Mucosa of descending colon (tissue), 3 donors: ENCODE data around the gene NTSR1. TPM values are rescaled to one million over a fixed set of nuclear protein-coding genes. Genes with fewer than 3 reads are reported as not detected.

ENCODE experiments used
- ATAC-seq: fragments of 200-7000 bp; cut with Tn5 transposase; one replicate; pipeline ENCODE4 v1.9.1; 2020; ENCODE audit warnings: mild to moderate bottlenecking, moderate library complexity
- DNase-seq, 3 donors: peaks; one replicate each; pipeline ENCODE4 v3.0.0-alpha.2; 2020
- H3K36me3 ChIP-seq: fragments of 200-600 bp; one replicate; pipeline ENCODE4 v1.8.0; 2021; ENCODE audit warnings: low read depth, mild to moderate bottlenecking
- H3K4me1 ChIP-seq: fragments of 200-600 bp; one replicate; pipeline ENCODE4 v1.8.0; 2021; ENCODE audit warnings: low read depth, mild to moderate bottlenecking
- H3K4me3 ChIP-seq: fragments of 200-600 bp; one replicate; pipeline ENCODE4 v1.8.0; 2021; ENCODE audit warnings: mild to moderate bottlenecking
- H3K9me3 ChIP-seq: fragments of 200-600 bp; one replicate; pipeline ENCODE4 v1.8.0; 2021; ENCODE audit warnings: mild to moderate bottlenecking
- CTCF ChIP-seq: fragments of 200-600 bp; IDR thresholded peaks from one replicate; pipeline ENCODE4 v1.8.0; 2022; ENCODE audit warnings: antibody characterized with exemption, mild to moderate bottlenecking
- intact Hi-C, 2 donors: fragments of 100-400 bp; cut with DNase I in 1 of 2; cut with micrococcal nuclease in 1 of 2; formaldehyde crosslinking; loops; one replicate each; pipeline versions ENCODE4 v1.11.0 to v1.11.1; 2022; cut with DNase I, micrococcal nuclease
- total RNA-seq, 3 donors: library from RNA; stranded (reverse); fragmentation: NEBNext Ultra II Directional in 2 of 3; extraction: Animal tissue kit (Norgen Biotek cat#: 25700) in 2 of 3; gene quantifications; one replicate each; pipeline versions ENCODE4 v1.2.1 to v1.2.4, GENCODE V29; 2021 to 2023
- donor health status: DM: no; HTN: no; CAD: no; lungs with moderate emphysema.
- donor health status: DM: no; HTN: no; CAD: no.
- donor health status: DM: no; HTN: yes; CAD: no.

NTSR1 gene
- total RNA-seq, 3 donors from 2014 or later: 0.31 to 22.1 TPM; not detected in 1

- Histone ChIP-seq H3K9me3 (no peaks in the 10 kb centered on the region), H3K36me3 (no peaks in the 10 kb centered on the region), H3K4me1 (no peaks in the 10 kb centered on the region), H3K4me3 (no peak overlapping the region)
- intact Hi-C loops: no loop called here
- DNase-seq (peak in 1 of 3 donors; percentile 28), ATAC-seq (no peak)
- no peak for TF ChIP-seq CTCF
Measured at GRCh38 chr20:62715201-62715600, 6.6 kb downstream of the NTSR1 start.

GRCh38 chr20:62716198-62716940 is 7.7 kb downstream of the NTSR1 start:
- peak; percentile 43 for ATAC-seq
- no peaks in the 10 kb centered on the region for H3K9me3 ChIP-seq
- no peaks in the 10 kb centered on the region for H3K36me3 ChIP-seq
- peak in 1 of 3 donors; percentile 47 for DNase-seq
- no peaks in the 10 kb centered on the region for H3K4me1 ChIP-seq
- no peak for TF ChIP-seq CTCF
- intact Hi-C loops: no loop called here
- no peak overlapping the region for H3K4me3 ChIP-seq

GRCh38 chr20:62716941-62717310 is 8.3 kb downstream of the NTSR1 start:
- intact Hi-C loops: no loop called here
- peak in 1 of 3 donors; percentile 38 for DNase-seq
- ATAC-seq: no peak
- Histone ChIP-seq H3K9me3 (no peaks in the 10 kb centered on the region), H3K4me3 (no peak overlapping the region), H3K4me1 (no peaks in the 10 kb centered on the region), H3K36me3 (no peaks in the 10 kb centered on the region)
- TF ChIP-seq CTCF: no peak

- no peak for TF ChIP-seq CTCF
- no peaks in the 10 kb centered on the region for H3K9me3 ChIP-seq
Measured at GRCh38 chr20:62717933-62718332, 9.3 kb downstream of the NTSR1 start.

GRCh38 chr20:62718546-62718945 is 9.9 kb downstream of the NTSR1 start:
- no peak for TF ChIP-seq CTCF
- no peaks in the 10 kb centered on the region for H3K4me1 ChIP-seq
- intact Hi-C loops: no loop called here

More at GRCh38 chr20:62717933-62718332, 9.3 kb downstream of the NTSR1 start:
- intact Hi-C loops: no loop called here
- Histone ChIP-seq H3K36me3 (no peaks in the 10 kb centered on the region), H3K4me3 (no peak overlapping the region), H3K4me1 (no peaks in the 10 kb centered on the region)
- ATAC-seq (no peak), DNase-seq (peak in 1 of 3 donors; percentile 26)

More at GRCh38 chr20:62718546-62718945, 9.9 kb downstream of the NTSR1 start:
- H3K36me3 ChIP-seq: no peaks in the 10 kb centered on the region
- ATAC-seq: no peak
- no peak for DNase-seq
- no peaks in the 10 kb centered on the region for H3K9me3 ChIP-seq
- H3K4me3 ChIP-seq: no peak overlapping the region
